Ovary (tissue), 9 donors: Measurements from ENCODE around the gene ZFP28. TPM values are rescaled to one million over a fixed set of nuclear protein-coding genes. Genes with fewer than 3 reads are reported as not detected.

ENCODE experiments used
- DNase-seq, 5 donors: peaks; one replicate each; pipeline ENCODE4 v3.0.0-alpha.2; 2019 to 2020
- H3K27ac ChIP-seq, 2 donors: fragments of 200-600 bp; one replicate each; pipeline versions ENCODE4 v1.5.1 to v1.8.0; 2019 to 2022
- H3K27me3 ChIP-seq: fragments of 200-600 bp; one replicate; pipeline ENCODE4 v1.8.0; 2022
- H3K36me3 ChIP-seq: fragments of 200-600 bp; sonication (generic); one replicate; pipeline ENCODE4 v1.5.1; 2019
- H3K4me1 ChIP-seq: one replicate; pipeline ENCODE4 v1.8.1; 2013; ENCODE audit warnings: mild to moderate bottlenecking, moderate library complexity; ENCODE audit not compliant: insufficient read depth
- H3K4me3 ChIP-seq: fragments of 200-600 bp; sonication (generic); one replicate; pipeline ENCODE4 v1.5.1; 2017
- H3K9me3 ChIP-seq, 2 donors: fragments of 200-600 bp in 1 of 2; sonication (generic) in 1 of 2; one replicate each; pipeline versions ENCODE4 v1.5.1 to v1.8.1; 2013 to 2019; ENCODE audit warnings: mild to moderate bottlenecking in 1 of 2, moderate library complexity in 1 of 2
- CTCF ChIP-seq, 3 donors: fragments of 450-650 bp in 2 of 3; fragments of 200-600 bp in 1 of 3; IDR thresholded peaks; one replicate each; pipeline versions ENCODE4 v1.5.1 to v1.8.0; 2016 to 2022; ENCODE audit warnings: antibody characterized with exemption in 3 of 3, mild to moderate bottlenecking in 1 of 3
- EP300 ChIP-seq: sonication (generic); formaldehyde crosslinking; IDR thresholded peaks from one replicate; pipeline ENCODE4 v1.6.1; 2017; ENCODE audit warnings: antibody characterized with exemption
- POLR2A ChIP-seq: fragments of 450-650 bp; IDR thresholded peaks from one replicate; pipeline ENCODE4 v1.6.1; 2017; ENCODE audit warnings: antibody characterized with exemption, mild to moderate bottlenecking, moderate library complexity
- WGBS, 3 donors: extraction: QIAGEN DNeasy Blood & Tissue Kit in 1 of 3; methylation state at CpG; one replicate each; pipeline versions ENCODE4 v1.1.5 to v1.1.7; 2013 to 2017; 5-methylcytosine and 5-hydroxymethylcytosine counted together
- intact Hi-C, 4 donors: fragments of 100-400 bp; cut with DNase I; formaldehyde crosslinking; loops; one replicate each; pipeline versions ENCODE4 v1.11.0 to v1.15.1; 2022 to 2023
- polyA plus RNA-seq, 2 donors: library from polyadenylated mRNA; stranded (reverse); fragments of 200-250 nt in 1 of 2; fragments of 350-450 nt in 1 of 2; fragmentation: Illumina TruSeq in 1 of 2; extraction: RNeasy Lipid Tissue Mini Kit (QIAGEN cat#74804) in 1 of 2; gene quantifications; one replicate each; pipeline ENCODE4 v1.2.3, GENCODE V29; 2013 to 2014
- total RNA-seq, 7 donors: library from RNA; depleted of rRNA in 2 of 7; stranded (reverse); fragments of >200 nt in 2 of 7; fragmentation: NEBNext Ultra II Directional in 3 of 7; extraction: Animal tissue kit (Norgen Biotek cat#: 25700) in 3 of 7; gene quantifications; one replicate each; pipeline versions ENCODE4 v1.1.0 to v1.2.4, GENCODE V29; 2016 to 2023
- donor health status: DM: no; HTN: no; CAD: no; lungs with moderate emphysema.
- donor health status: DM: no; HTN: no; CAD: no.
- donor health status: Bipolar disorder and iron deficiency.
- donor health status: DM: yes; HTN: yes; CAD: no.
- donor health status: DM: no; HTN: no; CAD: no.
- donor health status: DM: yes; HTN: yes; CAD: no.

Gene ZFP28
- total and polyA plus RNA-seq, 9 donors = 4.9 to 15.7 (median 13.1) TPM

GRCh38 chr19:56508290-56508778, 30.4 kb upstream of the ZFP28 start:
- Histone ChIP-seq H3K4me3 (peak overlapping the region; percentile 70), H3K27ac (peak overlapping the region; percentile 97), H3K27me3 (no peaks in the 10 kb centered on the region), H3K9me3 (no peaks in the 10 kb centered on the region), H3K4me1 (peaks cover 4% of the 10 kb centered on the region), H3K36me3 (no peaks in the 10 kb centered on the region)
- TF ChIP-seq CTCF (IDR thresholded peaks at IDR 0.05) (no peak), POLR2A (no peak), EP300 (no peak)
- DNase-seq = no peak
- intact Hi-C loops = no loop called here
- WGBS, 3 donors = 3 to 5% (median 4%) methylated on average over 17 of the region's 17 CpGs

- Histone ChIP-seq H3K27me3 (no peaks in the 10 kb centered on the region), H3K36me3 (peaks cover 3% of the 10 kb centered on the region), H3K9me3 (peaks cover 13 to 64% of the 10 kb centered on the region in 2 donors), H3K4me1 (no peaks in the 10 kb centered on the region), H3K4me3 (no peak overlapping the region), H3K27ac (no peak overlapping the region)
- intact Hi-C loops = no loop called here
- DNase-seq = no peak
- WGBS, 3 donors = 86 to 96% (median 92%) methylated on average over 4 of the region's 4 CpGs
- TF ChIP-seq CTCF (IDR thresholded peaks at IDR 0.05) (no peak), EP300 (no peak), POLR2A (no peak)
Measured at GRCh38 chr19:56525214-56525860, 13.4 kb upstream of the ZFP28 start.

- no peak for DNase-seq
- intact Hi-C loops = no loop called here
- Histone ChIP-seq H3K27ac (no peak overlapping the region), H3K9me3 (peaks cover 0 to 28% of the 10 kb centered on the region in 2 donors), H3K4me3 (no peak overlapping the region), H3K36me3 (no peaks in the 10 kb centered on the region), H3K27me3 (no peaks in the 10 kb centered on the region), H3K4me1 (peaks cover 5% of the 10 kb centered on the region)
- WGBS, 3 donors = 79 to 90% (median 85%) methylated on average over 3 of the region's 3 CpGs
- TF ChIP-seq EP300 (no peak), POLR2A (no peak), CTCF (IDR thresholded peaks at IDR 0.05) (no peak)
Measured at GRCh38 chr19:56537442-56537841, 1.3 kb upstream of the ZFP28 start.

- Histone ChIP-seq H3K27me3 (no peaks in the 10 kb centered on the region), H3K9me3 (peaks cover 0 to 26% of the 10 kb centered on the region in 2 donors)
- 0 to 1% (median 1%) methylated on average over 27 to 46 of the region's 46 CpGs for WGBS, 3 donors
Measured at GRCh38 chr19:56538254-56538760, 441 bp upstream of the ZFP28 start.

More at GRCh38 chr19:56538254-56538760, 441 bp upstream of the ZFP28 start:
- DNase-seq = peak; percentile 88 to 93 (median 91)
- peak overlapping the region; percentile 90 for H3K4me3 ChIP-seq
- TF ChIP-seq CTCF (IDR thresholded peaks at IDR 0.05) (no peak), EP300 (no peak), POLR2A (no peak)
- peak overlapping the region in 1 of 2 donors; percentile 89 for H3K27ac ChIP-seq
- peaks cover 5% of the 10 kb centered on the region for H3K4me1 ChIP-seq
- intact Hi-C loops = no loop called here
- H3K36me3 ChIP-seq = no peaks in the 10 kb centered on the region
